HG03460 (cell line): ENCODE data around the gene PRAMEF12.
"Not testable (repeated sequence)": the region's sequence is repeated elsewhere in the genome, so short reads cannot be mapped to it uniquely, and the experiment has no call there.

ENCODE experiments used
- ATAC-seq: cut with Tn5 transposase; IDR thresholded peaks from one replicate; pipeline ENCODE4 v1.9.1; 2021; ENCODE audit not compliant: unreplicated experiment

PRAMEF12 gene

GRCh38 chr1:12773438-12773837 lies at the start of gene PRAMEF12:
Gene PRAMEF12, plus strand, starts transcription at chr1:12773738. Its CDS starts 1,130 bp downstream, at chr1:12774868.
- ATAC-seq: no peak

DNA sequence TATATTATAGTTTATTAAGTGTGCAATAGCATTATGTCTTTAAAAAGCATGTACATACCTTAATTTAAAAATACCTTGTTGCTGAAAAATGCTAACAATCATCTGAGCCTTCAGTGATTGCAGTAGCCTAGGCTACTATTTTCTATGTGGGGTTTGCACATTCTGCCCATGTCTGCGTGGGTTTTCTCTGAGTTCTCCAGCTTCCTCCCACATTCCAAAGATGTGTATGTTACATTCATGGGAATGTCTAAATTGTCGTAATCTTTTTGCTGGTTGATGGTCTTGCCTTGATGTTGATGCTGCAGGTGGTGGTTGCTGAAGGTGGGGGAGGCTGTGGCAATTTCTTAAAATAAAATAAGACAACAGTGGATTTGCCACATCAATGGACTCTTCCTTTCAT lies 45.1 kb upstream of the PRAMEF12 start:
- no peak for ATAC-seq

DNA sequence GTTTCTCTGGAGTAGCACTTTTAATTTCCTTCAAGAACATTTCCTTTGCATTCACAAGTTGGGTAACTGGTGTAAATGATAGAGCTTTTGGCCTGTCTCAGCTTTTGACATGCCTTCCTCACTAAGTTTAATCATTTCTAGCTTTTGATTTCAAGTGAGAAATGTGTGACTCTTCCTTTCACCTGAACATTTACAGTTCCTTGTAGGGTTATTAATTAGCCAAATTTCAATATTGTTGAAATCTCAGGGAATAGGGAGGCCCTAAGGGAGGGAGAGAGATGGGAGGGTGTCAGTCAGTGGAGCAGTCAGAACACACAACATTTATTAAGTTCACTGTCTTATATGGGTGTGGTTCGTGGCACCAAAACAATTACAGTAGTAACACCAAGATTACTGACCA lies 43.4 kb upstream of the PRAMEF12 start:
- no peak for ATAC-seq

- not testable (repeated sequence) for ATAC-seq
These were observed 42.5 kb upstream of the PRAMEF12 start for GRCh38 chr1:12731084-12731483.

GRCh38 chr1:12734651-12735050 lies 38.9 kb upstream of the PRAMEF12 start:
- ATAC-seq: no peak

GRCh38 chr1:12738934-12739333 lies 34.6 kb upstream of the PRAMEF12 start:
- ATAC-seq: no peak

DNA sequence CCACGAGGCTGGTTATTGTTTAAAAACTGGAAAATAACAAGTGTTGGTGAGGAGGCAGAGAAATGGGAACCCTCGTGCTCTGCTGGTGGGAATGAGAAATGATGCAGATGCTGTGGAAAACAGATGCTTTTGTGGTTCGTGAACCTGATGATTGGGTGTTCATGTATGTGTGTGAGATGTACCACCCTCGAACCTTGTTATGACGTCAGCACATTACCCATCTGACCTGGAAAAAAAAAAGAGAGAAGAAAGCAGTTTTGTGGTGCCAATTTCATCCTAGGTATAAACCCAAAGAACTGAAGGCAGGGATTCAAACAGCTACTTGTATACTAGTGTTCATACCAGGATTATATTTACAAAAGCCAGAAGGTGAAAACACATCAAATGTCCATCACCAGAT lies 33.9 kb upstream of the PRAMEF12 start:
- no peak for ATAC-seq

GRCh38 chr1:12741946-12742345 lies 31.6 kb upstream of the PRAMEF12 start:
- ATAC-seq: no peak

DNA sequence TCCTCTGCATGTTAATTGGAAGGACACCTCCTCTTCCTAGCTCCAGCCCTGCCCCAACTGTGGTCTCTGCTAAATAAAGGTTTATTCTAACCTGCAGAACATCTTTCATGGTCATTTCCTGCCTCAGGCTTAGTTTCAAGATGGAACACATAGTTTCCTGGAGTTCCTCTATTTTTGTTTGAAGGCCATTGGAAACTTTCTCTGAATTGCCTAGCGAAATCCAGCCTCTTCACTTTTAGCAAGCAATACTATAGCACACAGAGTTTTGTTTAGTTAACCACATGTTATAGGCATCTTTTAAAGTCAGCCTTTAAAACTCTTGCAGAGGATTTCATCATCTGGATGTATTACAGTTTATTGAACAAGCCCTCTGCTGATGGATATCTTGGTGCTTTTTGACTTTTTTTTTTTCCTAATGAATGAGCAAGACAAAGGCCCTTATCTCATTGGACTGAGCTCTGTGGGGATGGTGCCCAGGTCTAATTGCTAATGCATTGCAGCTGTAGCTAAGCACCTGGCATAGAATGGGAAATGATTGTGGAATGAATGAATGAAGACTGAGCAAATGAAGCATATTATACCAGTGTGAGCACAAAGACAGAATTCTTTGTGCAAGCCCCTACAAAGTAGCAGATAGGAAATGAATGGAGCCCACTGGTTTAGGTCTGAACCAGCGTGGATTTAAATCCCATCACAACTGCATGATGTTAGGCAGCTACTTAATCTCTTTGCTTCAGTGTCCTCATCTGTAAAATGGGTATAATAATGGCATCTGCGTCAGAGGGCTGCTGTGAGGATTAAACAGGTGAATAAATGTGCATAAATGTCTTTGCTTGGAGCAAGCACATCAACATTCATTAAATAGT lies 28.2 kb upstream of the PRAMEF12 start:
- no peak for ATAC-seq

DNA sequence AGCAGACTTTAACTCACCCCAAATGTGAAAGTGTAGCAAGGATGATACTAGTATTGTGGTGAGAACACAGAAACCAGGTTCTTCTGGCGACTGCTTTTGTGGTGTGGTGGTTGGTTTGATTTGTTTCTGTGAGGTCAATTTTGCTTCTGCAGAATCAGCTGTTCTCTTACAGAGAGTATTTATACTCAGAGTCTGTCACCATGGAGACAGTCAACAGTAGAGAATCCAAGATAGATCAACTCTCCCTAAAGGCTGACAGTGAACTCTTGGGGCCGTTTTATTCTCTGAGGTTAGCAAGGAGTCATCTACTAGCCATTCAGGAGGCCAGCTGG lies 27.6 kb upstream of the PRAMEF12 start, which contains the start of gene CFAP107:
Gene CFAP107, plus strand, starts transcription at position 209 of the 332 bp plus-strand sequence. CDS start 231 bp downstream, outside the sequence.
- ATAC-seq: no peak

GRCh38 chr1:12748778-12749355 lies 24.7 kb upstream of the PRAMEF12 start:
- ATAC-seq: no peak

DNA sequence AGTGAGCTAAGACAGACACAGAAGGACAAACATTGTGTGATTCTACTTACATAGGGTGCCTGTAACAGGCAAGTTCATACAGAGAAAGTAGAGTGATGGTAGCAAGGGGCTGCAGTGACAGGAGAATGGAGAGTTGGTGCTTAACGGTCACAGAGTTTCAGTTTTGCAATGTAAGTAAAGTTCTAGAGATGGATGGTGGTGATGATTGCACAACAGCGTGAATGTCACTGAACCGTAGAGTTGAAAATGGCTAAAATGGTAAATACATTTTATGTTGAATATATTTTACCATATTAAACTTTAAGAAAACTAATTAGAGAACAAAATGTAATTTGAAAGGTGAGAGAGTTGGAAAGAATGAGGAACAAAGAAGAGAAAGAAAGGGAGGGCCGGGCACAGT lies 18.8 kb upstream of the PRAMEF12 start:
- no peak for ATAC-seq

DNA sequence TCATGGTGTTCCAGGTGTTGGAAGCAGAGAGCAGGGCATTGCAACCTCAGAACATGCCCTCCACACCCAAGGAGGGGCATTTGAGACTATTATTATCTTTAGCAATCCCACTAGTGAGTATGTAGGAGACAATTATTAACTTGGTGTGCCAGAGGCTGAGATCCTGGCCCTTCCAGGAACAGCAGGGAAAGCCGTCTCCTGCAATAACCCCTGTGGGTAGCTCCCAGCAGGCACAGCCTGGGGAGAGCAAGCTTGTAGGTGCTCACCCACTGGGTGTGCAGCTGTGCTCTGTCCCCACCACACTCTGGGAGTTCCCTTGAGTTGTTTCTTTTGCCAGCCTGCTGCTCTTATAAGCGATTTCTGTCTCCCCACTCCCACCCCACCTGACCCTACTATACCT lies 17.3 kb upstream of the PRAMEF12 start:
- no peak for ATAC-seq

- ATAC-seq: no peak
These were observed 16.6 kb upstream of the PRAMEF12 start for GRCh38 chr1:12756768-12757413.

- ATAC-seq: no peak
These were observed 15.7 kb upstream of the PRAMEF12 start for GRCh38 chr1:12757836-12758235.

DNA sequence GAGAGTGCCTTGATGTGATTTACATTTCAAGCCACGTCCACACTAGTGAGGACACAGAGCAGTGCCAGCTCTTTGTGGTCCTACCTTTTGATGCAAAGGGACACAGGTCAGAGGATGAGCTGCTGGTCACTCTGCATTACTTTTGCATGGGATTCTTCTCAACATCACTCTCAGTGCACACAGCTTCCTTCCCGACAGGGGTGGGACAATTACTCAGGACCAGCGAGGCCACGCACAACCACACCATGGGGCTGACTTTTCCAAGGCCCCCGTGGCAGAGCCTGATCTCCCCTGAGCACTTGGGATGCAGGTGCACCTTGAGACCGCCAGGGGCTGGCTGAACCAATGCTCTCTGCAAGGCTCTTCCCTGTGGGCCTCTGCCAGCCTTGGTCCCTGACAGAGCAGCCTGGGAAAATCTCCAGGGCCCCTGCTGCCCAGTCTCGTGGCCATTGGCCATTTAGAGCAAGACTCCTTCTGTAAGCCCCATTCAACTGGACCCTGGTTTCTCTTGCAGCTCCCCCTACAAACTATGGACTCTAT lies 13.2 kb upstream of the PRAMEF12 start:
- ATAC-seq: no peak

- ATAC-seq: no peak
These were observed 11.8 kb upstream of the PRAMEF12 start for GRCh38 chr1:12761781-12762180.

GRCh38 chr1:12762766-12763165 lies 10.8 kb upstream of the PRAMEF12 start:
- ATAC-seq: no peak

DNA sequence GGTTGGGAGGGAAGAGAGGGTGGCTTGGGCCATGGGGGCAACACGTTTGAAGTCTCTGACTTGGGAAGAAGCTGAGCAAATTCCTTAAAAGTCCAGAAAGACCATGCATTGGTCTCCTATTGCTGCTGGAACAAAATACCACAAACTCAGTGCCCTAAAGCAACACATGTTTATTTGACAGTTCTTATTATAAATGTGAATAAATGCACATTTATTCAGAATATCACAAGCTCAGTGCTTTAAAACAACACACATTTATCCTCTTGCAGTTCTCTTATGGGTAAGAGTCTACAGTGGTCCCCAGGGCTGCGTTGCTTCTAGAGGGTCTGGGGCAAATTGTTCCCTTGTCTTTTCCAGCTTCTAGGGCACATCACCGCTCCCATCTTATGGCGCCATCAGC lies 10.1 kb upstream of the PRAMEF12 start:
- ATAC-seq: no peak

GRCh38 chr1:12764016-12764415 lies 9.5 kb upstream of the PRAMEF12 start:
- no peak for ATAC-seq

DNA sequence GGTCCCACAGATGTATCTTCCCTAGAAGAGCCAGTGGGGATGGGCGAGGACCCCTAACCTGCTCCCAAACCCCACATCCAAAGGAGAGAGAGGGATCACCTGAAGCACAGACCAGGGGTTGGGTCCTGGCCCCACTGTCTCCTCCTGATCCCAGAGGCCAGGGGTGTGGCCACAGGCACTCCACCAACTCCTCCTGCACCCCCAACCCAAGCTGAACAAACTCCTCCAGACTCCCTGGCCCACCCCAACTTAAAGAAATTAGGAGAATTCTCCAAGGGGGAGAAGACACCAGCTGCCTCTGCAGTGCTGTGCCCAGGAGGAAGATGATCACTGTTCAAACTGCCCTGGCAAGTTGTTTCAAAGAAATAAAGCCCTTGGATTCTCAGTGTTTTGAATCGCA lies 4.5 kb upstream of the PRAMEF12 start:
- no peak for ATAC-seq
